Neutrophil (primary cell): ENCODE data around the gene DRAXIN.

ENCODE experiments used
- H3K27ac ChIP-seq: fragments of 200-600 bp; sonication (generic); 2 replicates; pipeline ENCODE4 v1.5.1; 2016; ENCODE audit warnings: mild to moderate bottlenecking, moderate library complexity
- H3K27me3 ChIP-seq: fragments of 200-600 bp; sonication (generic); 2 replicates; pipeline ENCODE4 v1.6.0; 2016; ENCODE audit warnings: mild to moderate bottlenecking
- H3K36me3 ChIP-seq: fragments of 200-600 bp; sonication (generic); 2 replicates; pipeline ENCODE4 v1.5.1; 2017
- H3K4me1 ChIP-seq, 2 experiments: fragments of 200-600 bp in 1 of 2; sonication (generic) in 1 of 2; 1 replicate in 1 of 2; 2 replicates in 1 of 2; pipeline versions ENCODE4 v1.5.1 to v1.6.1; 2013 to 2016; ENCODE audit warnings: low read depth in 1 of 2, low read length in 1 of 2, mild to moderate bottlenecking in 1 of 2, moderate library complexity in 1 of 2; ENCODE audit not compliant: control insufficient read depth in 1 of 2, insufficient read depth in 1 of 2
- H3K4me3 ChIP-seq, 2 experiments: fragments of 200-600 bp in 1 of 2; sonication (generic) in 1 of 2; 1 replicate in 1 of 2; 2 replicates in 1 of 2; pipeline ENCODE4 v1.5.1; 2013 to 2016; ENCODE audit warnings: low read depth in 1 of 2, low read length in 1 of 2, mild to moderate bottlenecking in 1 of 2, moderate library complexity in 1 of 2
- H3K9me3 ChIP-seq: fragments of 200-600 bp; sonication (generic); 2 replicates; pipeline ENCODE4 v1.5.1; 2016
- CTCF ChIP-seq: fragments of 200-600 bp; sonication (generic); IDR thresholded peaks from 2 replicates; pipeline ENCODE4 v1.5.1; 2016; ENCODE audit warnings: antibody characterized with exemption

The DRAXIN gene

GRCh38 chr1:11657654-11658053 is 33.9 kb upstream of the DRAXIN start:
- Histone ChIP-seq H3K27me3 (peaks cover 35% of the 10 kb centered on the region), H3K27ac (no peak overlapping the region), H3K9me3 (no peaks in the 10 kb centered on the region), H3K4me3 (no peak overlapping the region), H3K4me1 (peaks cover 8 to 19% of the 10 kb centered on the region in 2 experiments), H3K36me3 (no peaks in the 10 kb centered on the region)
- TF ChIP-seq CTCF, result no peak

- H3K36me3 ChIP-seq, result no peaks in the 10 kb centered on the region
- no peak for TF ChIP-seq CTCF
- peaks cover 16 to 27% of the 10 kb centered on the region in 2 experiments for H3K4me1 ChIP-seq
- no peak overlapping the region for H3K4me3 ChIP-seq
- H3K9me3 ChIP-seq, result no peaks in the 10 kb centered on the region
- peaks cover 26% of the 10 kb centered on the region for H3K27me3 ChIP-seq
- H3K27ac ChIP-seq, result no peak overlapping the region
These were observed 33.0 kb upstream of the DRAXIN start for GRCh38 chr1:11658542-11658941.

- Histone ChIP-seq H3K36me3 (no peaks in the 10 kb centered on the region), H3K4me3 (no peak overlapping the region), H3K9me3 (no peaks in the 10 kb centered on the region), H3K27ac (no peak overlapping the region), H3K4me1 (peaks cover 20 to 29% of the 10 kb centered on the region in 2 experiments), H3K27me3 (peaks cover 14% of the 10 kb centered on the region)
- TF ChIP-seq CTCF, result no peak
These were observed 31.8 kb upstream of the DRAXIN start for GRCh38 chr1:11659748-11660147.

GRCh38 chr1:11661103-11661502 is 30.4 kb upstream of the DRAXIN start:
- no peak for TF ChIP-seq CTCF
- H3K27ac ChIP-seq, result no peak overlapping the region
- H3K36me3 ChIP-seq, result no peaks in the 10 kb centered on the region
- H3K4me3 ChIP-seq, result no peak overlapping the region
- peaks cover under 1% of the 10 kb centered on the region for H3K27me3 ChIP-seq
- no peaks in the 10 kb centered on the region for H3K9me3 ChIP-seq
- H3K4me1 ChIP-seq, result peaks cover 20 to 22% of the 10 kb centered on the region in 2 experiments

GRCh38 chr1:11664336-11665065 is 27.0 kb upstream of the DRAXIN start:
- peaks cover 20 to 22% of the 10 kb centered on the region in 2 experiments for H3K4me1 ChIP-seq
- H3K9me3 ChIP-seq, result no peaks in the 10 kb centered on the region
- TF ChIP-seq CTCF, result peak; percentile 14
- no peaks in the 10 kb centered on the region for H3K27me3 ChIP-seq
- H3K36me3 ChIP-seq, result peaks cover 17% of the 10 kb centered on the region
- H3K27ac ChIP-seq, result peak overlapping the region; percentile 87
- peak overlapping the region; percentile 75 for H3K4me3 ChIP-seq
